Lung (tissue), 12 donors: ENCODE measurements around the gene ZNRF1. TPM values are rescaled to one million over a fixed set of nuclear protein-coding genes. Genes with fewer than 3 reads are reported as not detected.

Experiments
- ATAC-seq: fragments of 200-7000 bp; cut with Tn5 transposase; one replicate; pipeline ENCODE4 v1.9.1; 2020; ENCODE audit warnings: moderate number of reproducible peaks; ENCODE audit not compliant: insufficient read depth, low FRiP score
- DNase-seq, 3 donors: peaks; one replicate each; pipeline ENCODE4 v3.0.0-alpha.2; 2013 to 2017
- H3K27ac ChIP-seq, 2 donors: one replicate each; pipeline ENCODE4 v1.5.1; 2013; ENCODE audit warnings: mild to moderate bottlenecking in 2 of 2, moderate library complexity in 2 of 2, control low read depth in 1 of 2, inconsistent platforms in 1 of 2, low read depth in 1 of 2, low read length in 1 of 2
- H3K27me3 ChIP-seq, 3 donors: one replicate each; pipeline ENCODE4 v1.5.1; 2013; ENCODE audit warnings: low read length in 2 of 3; ENCODE audit not compliant: control insufficient read depth in 3 of 3, insufficient read depth in 3 of 3
- H3K36me3 ChIP-seq, 4 donors: one replicate each; pipeline ENCODE4 v1.5.1; 2013; ENCODE audit warnings: low read length in 4 of 4, mild to moderate bottlenecking in 1 of 4, moderate library complexity in 1 of 4; ENCODE audit not compliant: control insufficient read depth in 4 of 4, insufficient read depth in 4 of 4
- H3K4me1 ChIP-seq, 5 donors: one replicate each; pipeline ENCODE4 v1.5.1; 2013; ENCODE audit warnings: low read length in 5 of 5, mild to moderate bottlenecking in 2 of 5, moderate library complexity in 1 of 5; ENCODE audit not compliant: control insufficient read depth in 5 of 5, insufficient read depth in 5 of 5
- H3K4me3 ChIP-seq: one replicate; pipeline ENCODE4 v1.5.1; 2013; ENCODE audit warnings: mild to moderate bottlenecking, control low read depth, moderate library complexity
- H3K9ac ChIP-seq, 2 donors: one replicate each; pipeline ENCODE4 v1.5.1; 2013; ENCODE audit warnings: low read length in 2 of 2, control low read depth in 1 of 2; ENCODE audit not compliant: insufficient read depth in 1 of 2
- H3K9me3 ChIP-seq, 4 donors: one replicate each; pipeline ENCODE4 v1.5.1; 2013; ENCODE audit warnings: low read length in 3 of 4, mild to moderate bottlenecking in 1 of 4, moderate library complexity in 1 of 4; ENCODE audit not compliant: control insufficient read depth in 4 of 4, insufficient read depth in 3 of 4
- CTCF ChIP-seq: IDR thresholded peaks from 2 replicates; pipeline ENCODE4 v1.5.1; 2012; ENCODE audit warnings: mild to moderate bottlenecking; ENCODE audit errors: control extremely low read depth, extremely low read depth
- WGBS, 2 donors: extraction: QIAGEN DNeasy Blood & Tissue Kit; methylation state at CpG; one replicate each; pipeline ENCODE4 v1.1.7; 2013; 5-methylcytosine and 5-hydroxymethylcytosine counted together
- polyA plus RNA-seq, 2 donors: library from polyadenylated mRNA; stranded (reverse); fragments of 200-250 nt; gene quantifications; one replicate each; pipeline ENCODE4 v1.2.1, GENCODE V29; 2013
- total RNA-seq, 2 donors: library from RNA; depleted of rRNA in 1 of 2; stranded (reverse); fragments of >200 nt in 1 of 2; gene quantifications; one replicate each; pipeline ENCODE4 v1.2.1, GENCODE V29; 2014 to 2021
- donor health status: control.
- donor health status: control.
- donor health status: Bipolar disorder and iron deficiency.
- donor health status: healthy.
- donor health status: DM: yes; HTN: yes; CAD: no.

ZNRF1 gene
- total and polyA plus RNA-seq, 4 donors = 8.9 to 25.1 (median 16.2) TPM

GRCh38 chr16:75108792-75109731, 110.2 kb downstream of the ZNRF1 start:
- H3K4me1 ChIP-seq = peaks cover 0 to 74% (median 33%) of the 10 kb centered on the region in 5 donors
- peak overlapping the region; percentile 59 to 82 for H3K27ac ChIP-seq
- H3K4me3 ChIP-seq = no peak overlapping the region
- peak; percentile 54 for ATAC-seq
- WGBS, 2 donors = 45 to 47% methylated on average over 27 of the region's 27 CpGs
- peaks cover 0 to 7% (median 2%) of the 10 kb centered on the region in 4 donors for H3K36me3 ChIP-seq
- no peaks in the 10 kb centered on the region for H3K9me3 ChIP-seq
- DNase-seq = peak; percentile 67 to 82 (median 76)
- no peak overlapping the region for H3K9ac ChIP-seq
- no peak for TF ChIP-seq CTCF
- H3K27me3 ChIP-seq = no peaks in the 10 kb centered on the region

GRCh38 chr16:75109732-75110243, 111.0 kb downstream of the ZNRF1 start:
- Histone ChIP-seq H3K27ac (peak overlapping the region; percentile 59 to 82), H3K36me3 (peaks cover 0 to 7% (median 2%) of the 10 kb centered on the region in 4 donors), H3K27me3 (no peaks in the 10 kb centered on the region), H3K4me1 (peaks cover 0 to 69% (median 33%) of the 10 kb centered on the region in 5 donors), H3K4me3 (no peak overlapping the region), H3K9me3 (no peaks in the 10 kb centered on the region), H3K9ac (peak overlapping the region in 1 of 2 donors; percentile 16)
- TF ChIP-seq CTCF = no peak
- 52 to 54% methylated on average over 10 of the region's 10 CpGs for WGBS, 2 donors
- no peak for DNase-seq
- no peak for ATAC-seq

GRCh38 chr16:75110637-75111513, 112.1 kb downstream of the ZNRF1 start:
- H3K9me3 ChIP-seq = no peaks in the 10 kb centered on the region
- WGBS, 2 donors = 23 to 26% methylated on average over 28 of the region's 28 CpGs
- ATAC-seq = peak; percentile 66
- H3K9ac ChIP-seq = peak overlapping the region in 1 of 2 donors; percentile 16
- H3K36me3 ChIP-seq = peaks cover 0 to 7% (median 2%) of the 10 kb centered on the region in 4 donors
- peaks cover 0 to 58% (median 27%) of the 10 kb centered on the region in 5 donors for H3K4me1 ChIP-seq
- H3K27me3 ChIP-seq = no peaks in the 10 kb centered on the region
- TF ChIP-seq CTCF = peak; percentile 95
- H3K4me3 ChIP-seq = no peak overlapping the region
- DNase-seq = peak; percentile 91 to 96 (median 92)
- H3K27ac ChIP-seq = peak overlapping the region; percentile 71 to 77
